LoVo (cell line): ENCODE results near the gene OR52N2.

ENCODE experiments used
- DNase-seq: peaks from one replicate; pipeline ENCODE4 v3.0.0-alpha.2; 2016; ENCODE audit warnings: low spot score

OR52N2 gene

GRCh38 chr11:5808500-5809121 is at the start of gene OR52N2:
TSS of gene OR52N2 (plus strand) at chr11:5808924. CDS start at chr11:5820336, 11,412 bp downstream.
- peak; percentile 78 for DNase-seq

- no peak for DNase-seq
Observed at GRCh38 chr11:5767056-5767455, 41.7 kb upstream of the OR52N2 start.

- DNase-seq, result no peak
Observed at GRCh38 chr11:5783255-5783654, 25.5 kb upstream of the OR52N2 start, which contains the start of gene OR52N5. TSS of gene OR52N5 (minus strand) at chr11:5783355. CDS start at chr11:5778634, 4,721 bp downstream.

GRCh38 chr11:5791165-5791564 is 17.6 kb upstream of the OR52N2 start, which contains the start of gene OR52N1:
TSS of gene OR52N1 (minus strand) at chr11:5791265. CDS start at chr11:5788816, 2,449 bp downstream.
- DNase-seq, result no peak

- no peak for DNase-seq
Observed at GRCh38 chr11:5796541-5796940, 12.2 kb upstream of the OR52N2 start.

- no peak for DNase-seq
Observed at GRCh38 chr11:5803982-5804381, 4.7 kb upstream of the OR52N2 start.

GRCh38 chr11:5807580-5807979 is 1.1 kb upstream of the OR52N2 start:
- no peak for DNase-seq

- no peak for DNase-seq
Observed at GRCh38 chr11:5809122-5809519, 397 bp downstream of the OR52N2 start.

- no peak for DNase-seq
Observed at GRCh38 chr11:5809905-5810795, 1.4 kb downstream of the OR52N2 start.

GRCh38 chr11:5815534-5815933 is 6.8 kb downstream of the OR52N2 start:
- no peak for DNase-seq

- DNase-seq, result no peak
Observed at GRCh38 chr11:5818245-5818886, 9.6 kb downstream of the OR52N2 start.

GRCh38 chr11:5831196-5831829 is 22.6 kb downstream of the OR52N2 start:
- peak; percentile 20 for DNase-seq

GRCh38 chr11:5833446-5833845 is 24.7 kb downstream of the OR52N2 start:
- no peak for DNase-seq

- DNase-seq, result no peak
Observed at GRCh38 chr11:5837695-5838094, 29.0 kb downstream of the OR52N2 start.

- no peak for DNase-seq
Observed at GRCh38 chr11:5841797-5842196, 33.1 kb downstream of the OR52N2 start, which contains the start of gene OR52E6. TSS of gene OR52E6 (minus strand) at chr11:5841897. CDS start at chr11:5841897, 0 bp downstream.

GRCh38 chr11:5846701-5847100 is 38.0 kb downstream of the OR52N2 start:
- DNase-seq, result no peak

GRCh38 chr11:5847711-5848110 is 39.0 kb downstream of the OR52N2 start:
- no peak for DNase-seq

GRCh38 chr11:5851002-5851401 is 42.3 kb downstream of the OR52N2 start:
- no peak for DNase-seq

GRCh38 chr11:5857590-5857989 is 48.9 kb downstream of the OR52N2 start, which contains the start of gene OR52E8:
TSS of gene OR52E8 (minus strand) at chr11:5857690. CDS start at chr11:5857690, 0 bp downstream.
- no peak for DNase-seq

GRCh38 chr11:5865826-5866225 is 57.1 kb downstream of the OR52N2 start:
- no peak for DNase-seq
